Type B pancreatic cell (in vitro differentiated cells): ENCODE results near the gene HELZ. TPM values are rescaled to one million over a fixed set of nuclear protein-coding genes. Genes with fewer than 3 reads are reported as not detected.

Experiments used
- DNase-seq: peaks from one replicate; pipeline ENCODE4 v3.0.0; 2021; ENCODE audit warnings: mixed read lengths; ENCODE audit not compliant: unreplicated experiment; ENCODE audit errors: extremely low spot score
- H3K27ac Mint-ChIP-seq: 2 replicates; pipeline ENCODE4 v1.8.0; 2021; ENCODE audit warnings: mild to moderate bottlenecking, mixed read lengths
- H3K27me3 Mint-ChIP-seq: 2 replicates; pipeline ENCODE4 v1.8.0; 2021; ENCODE audit warnings: mixed read lengths
- H3K36me3 Mint-ChIP-seq: 2 replicates; pipeline ENCODE4 v1.8.0; 2021; ENCODE audit warnings: mixed read lengths
- H3K4me1 Mint-ChIP-seq: one replicate; pipeline ENCODE4 v1.8.0; 2021; ENCODE audit warnings: mixed read lengths; ENCODE audit not compliant: unreplicated experiment
- H3K4me3 Mint-ChIP-seq: 2 replicates; pipeline ENCODE4 v1.8.0; 2021; ENCODE audit warnings: mild to moderate bottlenecking, mixed read lengths
- H3K9me3 Mint-ChIP-seq: 2 replicates; pipeline ENCODE4 v1.8.0; 2021; ENCODE audit warnings: mixed read lengths
- total RNA-seq: library from RNA; stranded (reverse); gene quantifications from 2 replicates; pipeline ENCODE4 v1.2.1, GENCODE V29; 2021; ENCODE audit warnings: low replicate concordance
- TF ChIP-seq, protein P1 (sequence below): fragments of 200-600 bp; sonication (generic); conservative IDR thresholded peaks from 2 replicates; pipeline ENCODE4 v1.5.0; 2021; ENCODE audit warnings: antibody characterized with exemption, mild to moderate bottlenecking

HELZ gene
- total RNA-seq, 1 donor from 2014 or later: 55.1 TPM

DNA sequence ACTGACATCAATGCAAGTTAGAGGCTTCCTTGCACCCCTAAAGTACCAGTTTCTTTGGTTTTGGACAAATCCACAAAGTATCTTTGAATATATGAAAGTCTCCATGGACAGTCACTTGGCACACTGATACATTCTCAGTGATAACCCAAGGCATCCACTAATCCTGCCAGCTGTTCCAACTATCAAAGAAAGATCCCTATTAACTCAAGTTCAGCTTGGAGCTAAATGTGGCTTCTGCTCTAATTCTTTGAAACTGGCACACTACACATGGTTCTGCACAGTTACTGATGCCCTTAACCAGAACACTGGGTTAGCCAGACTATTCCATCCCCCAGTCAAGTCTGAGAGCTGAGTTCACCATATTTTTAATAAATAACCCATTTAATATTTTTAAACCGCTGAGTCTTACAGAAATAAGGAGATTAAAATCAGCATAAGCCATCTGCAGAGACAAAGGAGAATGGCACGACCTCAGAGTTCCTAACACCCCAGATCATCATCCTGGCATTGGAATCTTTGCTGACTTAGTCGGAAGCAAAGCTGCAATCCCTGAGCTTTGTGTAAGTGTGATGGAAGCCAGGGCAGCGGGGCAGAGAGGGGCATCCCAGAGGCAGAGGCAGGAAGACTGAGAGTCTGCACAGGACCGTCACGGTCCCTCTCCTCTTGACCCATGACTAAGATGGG is 194.4 kb downstream of the HELZ start:
- DNase-seq: no peak
- H3K4me1 Mint-ChIP-seq: no peaks in the 10 kb centered on the region
- H3K9me3 Mint-ChIP-seq: peaks cover 8% of the 10 kb centered on the region
- H3K27ac Mint-ChIP-seq: no peak overlapping the region
- no peaks in the 10 kb centered on the region for H3K36me3 Mint-ChIP-seq
- H3K4me3 Mint-ChIP-seq: no peak overlapping the region
- TF ChIP-seq, protein P1, sequence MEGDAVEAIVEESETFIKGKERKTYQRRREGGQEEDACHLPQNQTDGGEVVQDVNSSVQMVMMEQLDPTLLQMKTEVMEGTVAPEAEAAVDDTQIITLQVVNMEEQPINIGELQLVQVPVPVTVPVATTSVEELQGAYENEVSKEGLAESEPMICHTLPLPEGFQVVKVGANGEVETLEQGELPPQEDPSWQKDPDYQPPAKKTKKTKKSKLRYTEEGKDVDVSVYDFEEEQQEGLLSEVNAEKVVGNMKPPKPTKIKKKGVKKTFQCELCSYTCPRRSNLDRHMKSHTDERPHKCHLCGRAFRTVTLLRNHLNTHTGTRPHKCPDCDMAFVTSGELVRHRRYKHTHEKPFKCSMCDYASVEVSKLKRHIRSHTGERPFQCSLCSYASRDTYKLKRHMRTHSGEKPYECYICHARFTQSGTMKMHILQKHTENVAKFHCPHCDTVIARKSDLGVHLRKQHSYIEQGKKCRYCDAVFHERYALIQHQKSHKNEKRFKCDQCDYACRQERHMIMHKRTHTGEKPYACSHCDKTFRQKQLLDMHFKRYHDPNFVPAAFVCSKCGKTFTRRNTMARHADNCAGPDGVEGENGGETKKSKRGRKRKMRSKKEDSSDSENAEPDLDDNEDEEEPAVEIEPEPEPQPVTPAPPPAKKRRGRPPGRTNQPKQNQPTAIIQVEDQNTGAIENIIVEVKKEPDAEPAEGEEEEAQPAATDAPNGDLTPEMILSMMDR: no peak
- no peaks in the 10 kb centered on the region for H3K27me3 Mint-ChIP-seq

DNA sequence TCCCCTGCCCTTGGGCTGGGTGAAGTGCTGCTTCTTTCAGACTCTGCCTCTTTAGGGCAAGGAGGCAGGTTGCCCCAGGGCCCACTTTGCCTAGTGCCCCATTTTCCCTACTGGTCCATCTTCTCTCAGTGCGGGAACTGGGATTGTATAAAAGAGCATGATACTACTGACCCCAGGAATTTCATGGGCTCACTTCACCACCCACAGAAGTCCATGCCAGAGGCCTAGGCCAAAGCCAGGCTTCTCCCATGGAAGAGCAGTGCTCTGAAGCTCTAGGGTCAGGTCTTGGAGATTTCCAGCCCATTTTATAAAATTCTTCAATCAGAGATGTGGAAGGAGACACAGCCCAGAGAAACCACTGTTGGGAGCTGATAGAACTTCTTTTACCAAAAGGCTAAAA is 194.9 kb downstream of the HELZ start:
- Mint-ChIP-seq H3K36me3 (no peaks in the 10 kb centered on the region), H3K27ac (no peak overlapping the region), H3K27me3 (no peaks in the 10 kb centered on the region), H3K4me1 (no peaks in the 10 kb centered on the region), H3K9me3 (peaks cover 8% of the 10 kb centered on the region), H3K4me3 (no peak overlapping the region)
- TF ChIP-seq, protein P1: no peak
- DNase-seq: no peak

DNA sequence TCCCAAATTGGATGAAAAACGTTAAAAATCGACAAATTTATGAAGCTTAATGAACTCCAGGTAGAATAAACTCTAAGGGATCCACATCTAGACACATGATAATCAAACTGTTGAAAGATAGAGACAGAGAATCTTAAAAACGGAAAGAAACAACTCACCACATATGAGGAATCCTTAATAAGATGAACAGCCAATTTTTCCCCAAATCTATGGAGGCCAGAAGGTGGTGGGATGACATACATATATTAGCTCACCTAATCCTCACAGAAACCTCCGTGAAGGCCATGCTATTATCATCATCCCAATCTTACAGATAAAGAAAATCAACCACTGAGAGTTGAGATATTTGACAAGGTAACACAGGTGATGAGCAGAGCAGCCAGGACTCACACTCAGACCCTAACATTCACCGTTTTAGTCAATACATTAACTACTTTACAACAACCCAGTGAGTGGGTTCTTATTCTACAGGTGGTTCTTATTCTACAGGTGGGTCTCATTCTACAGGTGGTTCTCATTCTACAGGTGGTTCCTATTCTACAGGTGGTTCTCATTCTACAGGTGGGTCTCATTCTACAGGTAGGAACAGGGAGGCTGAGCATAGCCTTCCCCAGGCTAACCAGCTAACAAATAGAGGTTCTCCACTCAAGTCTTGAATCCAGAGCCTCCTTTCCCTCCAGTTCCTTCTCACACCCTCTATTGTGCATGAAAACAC is 195.8 kb downstream of the HELZ start:
- TF ChIP-seq, protein P1: no peak
- Mint-ChIP-seq H3K4me1 (no peaks in the 10 kb centered on the region), H3K27ac (no peak overlapping the region), H3K9me3 (peaks cover 8% of the 10 kb centered on the region), H3K36me3 (no peaks in the 10 kb centered on the region), H3K27me3 (no peaks in the 10 kb centered on the region), H3K4me3 (no peak overlapping the region)
- no peak for DNase-seq

DNA sequence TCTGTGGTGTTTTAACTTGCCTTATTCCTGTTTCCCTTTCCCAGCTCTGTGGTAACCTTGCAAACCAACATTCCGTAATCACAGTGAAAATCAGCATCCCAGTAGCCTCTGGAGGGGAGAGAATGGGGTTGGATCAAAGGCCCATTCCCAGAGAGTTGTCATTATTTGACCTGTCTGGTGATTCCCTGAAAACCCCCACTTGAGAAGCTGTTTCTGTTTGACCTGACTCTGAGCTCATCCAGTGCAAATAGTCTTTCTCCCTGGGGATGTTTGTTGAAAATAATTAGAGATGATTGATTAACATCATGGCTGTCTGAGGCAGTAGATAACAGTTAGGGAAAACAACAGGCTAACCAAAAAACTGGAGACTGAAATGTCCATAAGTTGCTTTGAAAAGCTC is 197.6 kb downstream of the HELZ start:
- Mint-ChIP-seq H3K27ac (no peak overlapping the region), H3K4me3 (no peak overlapping the region), H3K27me3 (peaks cover 2% of the 10 kb centered on the region), H3K36me3 (no peaks in the 10 kb centered on the region), H3K9me3 (peaks cover 8% of the 10 kb centered on the region), H3K4me1 (peaks cover 8% of the 10 kb centered on the region)
- TF ChIP-seq, protein P1: no peak
- no peak for DNase-seq

DNA sequence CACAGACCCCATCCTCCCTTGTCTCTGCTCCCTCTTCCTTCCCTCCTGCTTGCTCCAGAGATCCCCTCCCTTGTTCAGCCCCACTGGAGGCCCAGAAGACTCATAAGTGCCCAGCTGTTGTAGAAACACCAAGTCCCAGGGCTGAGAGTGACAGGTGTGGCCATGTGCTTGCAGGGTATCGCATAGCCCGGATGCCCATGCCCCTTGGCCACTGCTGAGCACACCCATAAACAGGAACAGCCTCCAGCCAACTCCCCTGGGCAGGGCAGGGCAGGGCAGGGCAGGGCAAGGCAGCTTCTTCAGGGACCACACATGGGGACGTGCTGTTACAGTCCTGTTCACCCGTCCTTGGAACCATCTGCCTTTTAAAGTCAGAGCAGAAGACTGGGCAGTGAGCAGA is 198.6 kb downstream of the HELZ start:
- TF ChIP-seq, protein P1: no peak
- Mint-ChIP-seq H3K36me3 (no peaks in the 10 kb centered on the region), H3K9me3 (peaks cover 8% of the 10 kb centered on the region), H3K27me3 (peaks cover 3% of the 10 kb centered on the region), H3K27ac (no peak overlapping the region), H3K4me3 (no peak overlapping the region), H3K4me1 (peaks cover 8% of the 10 kb centered on the region)
- DNase-seq: no peak
